CD14-positive monocyte (primary cell): ENCODE data around the gene ZNF684. TPM values are rescaled to one million over a fixed set of nuclear protein-coding genes. Genes with fewer than 3 reads are reported as not detected.
"Not testable (repeated sequence)": the region's sequence is repeated elsewhere in the genome, so short reads cannot be mapped to it uniquely, and the experiment has no call there.

Experiments
- DNase-seq, 3 donors: peaks; one replicate each; pipeline ENCODE4 v3.0.0-alpha.2; 2011 to 2022
- H2AFZ ChIP-seq: 2 replicates; pipeline ENCODE4 v1.6.0; 2012; ENCODE audit warnings: mild to moderate bottlenecking, low read depth, low read length, inconsistent platforms; ENCODE audit not compliant: insufficient read depth, poor library complexity, severe bottlenecking
- H3K27ac ChIP-seq, 2 donors: 1 replicate in 1 of 2; 2 replicates in 1 of 2; pipeline ENCODE4 v1.5.1; 2012 to 2013; ENCODE audit warnings: low read length in 2 of 2, control low read depth in 1 of 2, inconsistent platforms in 1 of 2, low read depth in 1 of 2, mild to moderate bottlenecking in 1 of 2
- H3K27me3 ChIP-seq, 2 donors: one replicate each; pipeline versions ENCODE4 v1.6.0 to v1.6.1; 2011 to 2013; ENCODE audit warnings: low read length in 2 of 2; ENCODE audit not compliant: control insufficient read depth in 2 of 2, insufficient read depth in 2 of 2
- H3K36me3 ChIP-seq, 2 donors: replicated peaks in 1 of 2; 1 replicate in 1 of 2; 2 replicates in 1 of 2; pipeline versions ENCODE4 v1.5.1 to v1.6.1; 2012 to 2013; ENCODE audit warnings: low read length in 2 of 2, control low read depth in 1 of 2, inconsistent platforms in 1 of 2, mild to moderate bottlenecking in 1 of 2; ENCODE audit not compliant: insufficient read depth in 2 of 2, control insufficient read depth in 1 of 2
- H3K4me1 ChIP-seq, 2 donors: 1 replicate in 1 of 2; 2 replicates in 1 of 2; pipeline versions ENCODE4 v1.5.1 to v1.6.1; 2012 to 2013; ENCODE audit warnings: low read length in 2 of 2, control low read depth in 1 of 2, inconsistent platforms in 1 of 2, mild to moderate bottlenecking in 1 of 2, moderate library complexity in 1 of 2; ENCODE audit not compliant: insufficient read depth in 2 of 2, control insufficient read depth in 1 of 2
- H3K4me2 ChIP-seq: replicated peaks from 2 replicates; pipeline ENCODE3; 2012; ENCODE audit warnings: low read length, moderate library complexity, mild to moderate bottlenecking; ENCODE audit not compliant: poor library complexity, severe bottlenecking; ENCODE audit errors: extremely low read depth
- H3K4me3 ChIP-seq, 3 experiments: fragments of 200-600 bp in 1 of 3; sonication (generic) in 1 of 3; replicated peaks in 1 of 3; 1 replicate in 2 of 3; 2 replicates in 1 of 3; pipeline ENCODE4 v1.5.1; 2011 to 2013; ENCODE audit warnings: low read length in 3 of 3, mild to moderate bottlenecking in 3 of 3, control low read depth in 2 of 3, low read depth in 2 of 3, inconsistent platforms in 1 of 3, moderate library complexity in 1 of 3
- H3K79me2 ChIP-seq: 2 replicates; pipeline ENCODE4 v1.6.0; 2012; ENCODE audit warnings: mild to moderate bottlenecking, control low read depth, inconsistent platforms, low read length, moderate library complexity; ENCODE audit not compliant: insufficient read depth
- H3K9ac ChIP-seq: 2 replicates; pipeline ENCODE4 v1.6.0; 2017; ENCODE audit warnings: low read length, mild to moderate bottlenecking; ENCODE audit not compliant: insufficient read depth, poor library complexity, severe bottlenecking
- H3K9me3 ChIP-seq, 2 donors: replicated peaks in 1 of 2; 1 replicate in 1 of 2; 2 replicates in 1 of 2; pipeline versions ENCODE4 v1.5.1 to v1.6.1; 2012 to 2013; ENCODE audit warnings: low read length in 2 of 2, control low read depth in 1 of 2; ENCODE audit not compliant: control insufficient read depth in 1 of 2, insufficient read depth in 1 of 2
- H4K20me1 ChIP-seq: 2 replicates; pipeline ENCODE4 v1.6.0; 2012; ENCODE audit warnings: mild to moderate bottlenecking, low read length, control low read depth, moderate library complexity; ENCODE audit not compliant: insufficient read depth
- H3K27ac Mint-ChIP-seq, 7 donors: one replicate each; pipeline ENCODE4 v1.8.0; 2020; ENCODE audit warnings: mild to moderate bottlenecking in 7 of 7, mixed read lengths in 7 of 7, moderate library complexity in 6 of 7, inconsistent platforms in 2 of 7
- H3K27me3 Mint-ChIP-seq, 3 donors: one replicate each; pipeline ENCODE4 v1.8.0; 2021 to 2022; ENCODE audit warnings: low read depth in 3 of 3, mild to moderate bottlenecking in 3 of 3, mixed read lengths in 3 of 3, moderate library complexity in 3 of 3, inconsistent platforms in 1 of 3
- H3K36me3 Mint-ChIP-seq, 2 donors: one replicate each; pipeline ENCODE4 v1.8.0; 2020; ENCODE audit warnings: mixed read lengths in 2 of 2, inconsistent platforms in 1 of 2, mild to moderate bottlenecking in 1 of 2
- H3K4me1 Mint-ChIP-seq: one replicate; pipeline ENCODE4 v1.8.0; 2020; ENCODE audit warnings: mild to moderate bottlenecking, mixed read lengths
- H3K4me3 Mint-ChIP-seq, 2 donors: one replicate each; pipeline ENCODE4 v1.8.0; 2020; ENCODE audit warnings: mild to moderate bottlenecking in 2 of 2, mixed read lengths in 2 of 2, moderate library complexity in 1 of 2
- H3K9me3 Mint-ChIP-seq, 7 donors: one replicate each; pipeline ENCODE4 v1.8.0; 2020 to 2022; ENCODE audit warnings: mixed read lengths in 7 of 7, mild to moderate bottlenecking in 6 of 7, moderate library complexity in 6 of 7, inconsistent platforms in 2 of 7
- WGBS: methylation state at CpG from one replicate; pipeline ENCODE4 v1.1.5; 2013; ENCODE audit warnings: missing lambda C conversion rate; ENCODE audit not compliant: insufficient coverage; 5-methylcytosine and 5-hydroxymethylcytosine counted together
- intact Hi-C, 2 donors: fragments of 100-400 bp; cut with micrococcal nuclease; formaldehyde crosslinking; loops; one replicate each; pipeline versions ENCODE4 v1.15.0 to v1.15.1; 2023
- polyA plus RNA-seq, 3 donors: library from polyadenylated mRNA; depleted of rRNA in 1 of 3; unstranded in 2 of 3; stranded (reverse) in 1 of 3; fragments of 300-500 nt in 2 of 3; fragments of >200 nt in 1 of 3; fragmentation: Illumina TruSeq in 2 of 3; gene quantifications; 1 replicate in 2 of 3; 2 replicates in 1 of 3; pipeline ENCODE4 v1.2.3, GENCODE V29; 2012 to 2021
- TF ChIP-seq, protein P1 (sequence below): fragments of 200-600 bp; IDR thresholded peaks from one replicate; pipeline ENCODE4 v1.8.0; 2022; ENCODE audit warnings: antibody characterized with exemption, mild to moderate bottlenecking

Gene ZNF684
- polyA plus RNA-seq, 3 donors: 2.3 to 3.5 (median 2.7) TPM

GRCh38 chr1:40553017-40553416, 21.6 kb downstream of the ZNF684 start:
- H3K4me2 ChIP-seq: no peak overlapping the region
- no peak overlapping the region for H3K9ac ChIP-seq
- Mint-ChIP-seq H3K9me3 (peaks cover 6 to 21% (median 15%) of the 10 kb centered on the region in 7 donors), H3K27ac (no peak overlapping the region), H3K36me3 (peaks cover 0 to 6% of the 10 kb centered on the region in 2 donors), H3K27me3 (peaks cover 0 to 1% (median 1%) of the 10 kb centered on the region in 3 donors), H3K4me1 (no peaks in the 10 kb centered on the region), H3K4me3 (no peak overlapping the region)
- TF ChIP-seq, protein P1, sequence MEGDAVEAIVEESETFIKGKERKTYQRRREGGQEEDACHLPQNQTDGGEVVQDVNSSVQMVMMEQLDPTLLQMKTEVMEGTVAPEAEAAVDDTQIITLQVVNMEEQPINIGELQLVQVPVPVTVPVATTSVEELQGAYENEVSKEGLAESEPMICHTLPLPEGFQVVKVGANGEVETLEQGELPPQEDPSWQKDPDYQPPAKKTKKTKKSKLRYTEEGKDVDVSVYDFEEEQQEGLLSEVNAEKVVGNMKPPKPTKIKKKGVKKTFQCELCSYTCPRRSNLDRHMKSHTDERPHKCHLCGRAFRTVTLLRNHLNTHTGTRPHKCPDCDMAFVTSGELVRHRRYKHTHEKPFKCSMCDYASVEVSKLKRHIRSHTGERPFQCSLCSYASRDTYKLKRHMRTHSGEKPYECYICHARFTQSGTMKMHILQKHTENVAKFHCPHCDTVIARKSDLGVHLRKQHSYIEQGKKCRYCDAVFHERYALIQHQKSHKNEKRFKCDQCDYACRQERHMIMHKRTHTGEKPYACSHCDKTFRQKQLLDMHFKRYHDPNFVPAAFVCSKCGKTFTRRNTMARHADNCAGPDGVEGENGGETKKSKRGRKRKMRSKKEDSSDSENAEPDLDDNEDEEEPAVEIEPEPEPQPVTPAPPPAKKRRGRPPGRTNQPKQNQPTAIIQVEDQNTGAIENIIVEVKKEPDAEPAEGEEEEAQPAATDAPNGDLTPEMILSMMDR: no peak
- H3K36me3 ChIP-seq: no peaks in the 10 kb centered on the region
- H3K9me3 ChIP-seq: peaks cover 4 to 13% of the 10 kb centered on the region in 2 donors
- H3K27me3 ChIP-seq: no peaks in the 10 kb centered on the region
- intact Hi-C loops: no loop called here
- H2AFZ ChIP-seq: no peak overlapping the region
- H3K4me3 ChIP-seq: no peak overlapping the region
- no peak for DNase-seq
- WGBS: no CpG with 5 or more reads among the region's 4 CpGs
- H3K27ac ChIP-seq: no peak overlapping the region
- H3K4me1 ChIP-seq: no peaks in the 10 kb centered on the region
- H4K20me1 ChIP-seq: no peaks in the 10 kb centered on the region
- no peaks in the 10 kb centered on the region for H3K79me2 ChIP-seq

DNA sequence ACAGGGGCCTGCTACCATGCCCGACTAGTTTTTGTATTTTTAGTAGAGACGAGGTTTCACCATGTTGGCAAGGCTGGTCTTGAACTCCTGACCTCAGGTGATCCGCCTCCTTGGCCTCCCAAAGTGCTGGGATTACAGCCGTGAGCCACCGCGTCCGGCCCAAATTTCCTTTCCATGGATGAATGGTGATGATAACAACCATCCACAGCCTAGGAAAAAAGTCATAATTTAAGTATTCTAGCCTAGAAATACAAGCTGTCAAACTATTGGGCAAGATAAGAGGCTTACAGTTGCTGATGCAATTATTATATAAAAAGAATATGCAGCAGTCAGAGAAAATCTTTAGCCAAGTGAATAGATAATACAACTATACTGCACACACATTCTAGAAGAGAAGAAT, 23.4 kb downstream of the ZNF684 start:
- H3K4me3 Mint-ChIP-seq, H2AFZ ChIP-seq, H3K4me1 Mint-ChIP-seq: not testable (repeated sequence)

More for the DNA sequence above, 23.4 kb downstream of the ZNF684 start:
- WGBS: 20% methylated on average over 1 of the region's 7 CpGs
- H3K36me3 ChIP-seq, H3K27ac Mint-ChIP-seq, H3K27me3 ChIP-seq, H3K4me1 ChIP-seq, H3K4me3 ChIP-seq, H3K79me2 ChIP-seq, H4K20me1 ChIP-seq, H3K27ac ChIP-seq, H3K9ac ChIP-seq, H3K4me2 ChIP-seq, H3K36me3 Mint-ChIP-seq, DNase-seq, H3K27me3 Mint-ChIP-seq, intact Hi-C loops: not testable (repeated sequence)
- peaks cover 9 to 11% of the 10 kb centered on the region in 2 donors for H3K9me3 ChIP-seq
- H3K9me3 Mint-ChIP-seq: peaks cover 2 to 23% (median 10%) of the 10 kb centered on the region in 7 donors
